ENCODE measurements around the gene TLNRD1.
"Not testable (repeated sequence)": the region's sequence is repeated elsewhere in the genome, so short reads cannot be mapped to it uniquely, and the experiment has no call there.

TLNRD1 gene

GRCh38 chr15:81000624-81001151, at the start of gene TLNRD1:
TLNRD1 (plus strand) TSS chr15:81000923; CDS start chr15:81002272, 1,349 bp downstream.
- DNase-seq (ENCODE audit: low read depth in 2 of 2), result peak; percentile 82 to 83

DNA sequence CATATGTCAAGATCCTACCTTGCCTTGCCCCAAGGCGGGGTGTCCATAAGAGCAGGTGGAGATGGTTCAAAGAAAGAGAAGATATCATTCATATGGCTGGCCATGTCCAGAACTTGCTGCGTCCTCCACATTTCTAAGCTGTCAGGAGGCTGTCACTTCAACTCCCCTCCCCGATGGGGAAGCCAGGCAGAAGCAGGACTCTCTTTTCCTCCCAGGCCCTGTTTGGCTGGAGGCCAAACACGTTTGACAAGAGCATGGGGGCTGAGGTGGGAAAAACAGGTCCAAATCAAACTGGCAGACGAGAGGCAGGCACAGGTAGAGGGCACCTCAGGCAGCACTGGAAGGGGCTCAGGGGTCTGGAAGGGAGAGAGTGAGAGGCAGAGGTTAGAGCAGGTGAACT, 48.8 kb upstream of the TLNRD1 start:
- DNase-seq (ENCODE audit: low read depth in 2 of 2), result no peak

GRCh38 chr15:80953001-80953952, 47.4 kb upstream of the TLNRD1 start:
- no peak for DNase-seq (ENCODE audit: low read depth in 2 of 2)

DNA sequence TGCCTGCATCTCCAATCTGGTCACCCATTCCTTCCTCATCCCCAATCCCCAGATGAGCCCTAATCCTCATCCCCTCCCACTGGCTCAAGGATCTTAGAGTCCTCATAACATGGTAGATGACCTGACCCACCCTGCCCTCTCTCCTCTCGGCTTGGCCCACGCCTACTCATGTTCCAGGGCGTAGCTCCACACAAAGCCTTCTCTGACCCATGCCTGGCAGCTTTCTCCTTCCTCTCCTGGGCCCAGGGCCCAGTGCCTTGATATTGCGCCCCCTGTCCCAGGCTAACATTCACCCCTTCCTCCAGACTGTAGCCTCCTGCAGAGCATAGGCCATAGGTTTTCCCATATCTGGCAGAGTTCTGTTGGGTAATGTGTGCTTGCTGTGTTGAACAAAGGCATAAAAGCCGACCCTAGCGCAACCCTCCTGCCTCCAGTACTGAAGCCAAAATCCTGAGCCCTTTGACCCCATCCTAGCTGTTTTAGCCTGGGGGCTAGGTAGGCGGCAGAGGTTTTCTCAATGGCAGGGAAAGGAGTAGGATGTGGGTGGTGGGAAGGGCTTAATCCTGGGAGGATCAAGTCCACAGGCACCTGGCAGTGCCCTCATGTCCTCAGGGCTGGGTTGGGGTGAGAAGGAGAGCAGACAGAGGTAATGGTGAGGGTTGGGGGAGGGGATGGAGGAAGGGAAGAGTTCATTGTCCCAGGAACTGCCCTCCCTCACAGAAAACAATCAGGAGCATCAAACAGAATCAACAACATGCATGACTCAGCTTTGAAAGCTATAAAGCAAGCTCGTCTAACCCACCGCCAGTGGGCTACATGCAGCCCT, 46.6 kb upstream of the TLNRD1 start:
- no peak for DNase-seq (ENCODE audit: low read depth in 2 of 2)

GRCh38 chr15:80955571-80956452, 44.9 kb upstream of the TLNRD1 start:
- DNase-seq (ENCODE audit: low read depth in 2 of 2), result peak; percentile 62 to 65

DNA sequence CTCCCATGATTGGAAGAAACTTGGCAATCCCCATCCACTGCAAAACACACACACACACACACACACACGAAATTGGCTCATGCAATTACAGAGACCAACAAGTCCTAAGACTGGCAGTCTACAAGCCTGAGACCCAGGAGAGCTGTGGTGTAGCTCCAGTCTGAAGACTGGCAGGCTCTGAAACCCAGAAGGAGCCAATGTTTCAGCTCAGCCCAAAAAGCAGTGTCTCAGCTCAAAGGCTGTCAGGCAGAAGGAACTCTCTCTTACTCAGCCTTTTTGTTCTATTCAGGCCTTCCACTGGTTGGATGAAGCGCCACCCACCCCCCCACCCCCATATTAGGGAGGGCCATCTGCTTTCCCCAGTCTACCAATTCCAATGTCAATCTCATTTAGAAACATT, 43.2 kb upstream of the TLNRD1 start:
- DNase-seq (ENCODE audit: low read depth in 2 of 2), result no peak

DNA sequence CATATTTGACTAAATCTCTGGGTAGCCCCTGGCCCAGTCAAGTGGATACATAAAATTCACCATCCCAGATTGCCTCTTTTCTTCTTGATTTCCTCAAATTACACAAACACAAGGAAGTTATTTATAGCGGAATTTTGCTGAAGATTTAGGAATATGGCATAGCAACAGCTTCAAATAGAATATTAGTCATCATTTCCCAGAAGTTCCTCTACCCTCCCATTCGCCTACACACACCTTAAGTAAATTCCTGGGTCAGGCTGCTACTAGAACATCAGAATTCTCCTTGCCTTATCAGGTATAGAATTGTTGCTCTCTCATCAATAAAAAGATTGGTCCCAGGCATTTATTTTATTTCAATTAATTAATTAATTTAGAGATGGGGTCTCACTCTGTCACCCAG, 42.7 kb upstream of the TLNRD1 start:
- no peak for DNase-seq (ENCODE audit: low read depth in 2 of 2)

GRCh38 chr15:80958818-80959495, 41.8 kb upstream of the TLNRD1 start:
- no peak for DNase-seq (ENCODE audit: low read depth in 2 of 2)

DNA sequence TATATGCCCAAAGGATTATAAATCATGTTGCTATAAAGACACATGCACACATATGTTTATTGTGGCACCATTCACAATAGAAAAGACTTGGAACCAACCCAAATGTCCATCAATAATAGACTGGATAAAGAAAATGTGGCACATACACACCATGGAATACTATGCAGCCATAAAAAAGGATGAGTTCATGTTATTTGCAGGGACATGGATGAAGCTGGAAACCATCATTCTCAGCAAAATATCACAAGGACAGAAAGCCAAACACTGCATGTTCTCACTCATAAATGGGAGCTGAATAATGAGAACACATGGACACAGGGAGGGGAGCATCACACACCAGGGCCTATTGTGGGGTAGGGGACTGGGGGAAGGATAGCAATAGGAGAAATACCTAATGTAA, 35.3 kb upstream of the TLNRD1 start:
- not testable (repeated sequence) for DNase-seq (ENCODE audit: low read depth in 2 of 2)

GRCh38 chr15:80966431-80967197, 34.1 kb upstream of the TLNRD1 start:
- no peak for DNase-seq (ENCODE audit: low read depth in 2 of 2)

- no peak for DNase-seq (ENCODE audit: low read depth in 2 of 2)
These were observed 33.3 kb upstream of the TLNRD1 start for GRCh38 chr15:80967451-80967850.

- DNase-seq (ENCODE audit: low read depth in 2 of 2), result no peak
These were observed 32.7 kb upstream of the TLNRD1 start for GRCh38 chr15:80967991-80968510.

GRCh38 chr15:80969316-80969715, 31.4 kb upstream of the TLNRD1 start:
- DNase-seq (ENCODE audit: low read depth in 2 of 2), result no peak

DNA sequence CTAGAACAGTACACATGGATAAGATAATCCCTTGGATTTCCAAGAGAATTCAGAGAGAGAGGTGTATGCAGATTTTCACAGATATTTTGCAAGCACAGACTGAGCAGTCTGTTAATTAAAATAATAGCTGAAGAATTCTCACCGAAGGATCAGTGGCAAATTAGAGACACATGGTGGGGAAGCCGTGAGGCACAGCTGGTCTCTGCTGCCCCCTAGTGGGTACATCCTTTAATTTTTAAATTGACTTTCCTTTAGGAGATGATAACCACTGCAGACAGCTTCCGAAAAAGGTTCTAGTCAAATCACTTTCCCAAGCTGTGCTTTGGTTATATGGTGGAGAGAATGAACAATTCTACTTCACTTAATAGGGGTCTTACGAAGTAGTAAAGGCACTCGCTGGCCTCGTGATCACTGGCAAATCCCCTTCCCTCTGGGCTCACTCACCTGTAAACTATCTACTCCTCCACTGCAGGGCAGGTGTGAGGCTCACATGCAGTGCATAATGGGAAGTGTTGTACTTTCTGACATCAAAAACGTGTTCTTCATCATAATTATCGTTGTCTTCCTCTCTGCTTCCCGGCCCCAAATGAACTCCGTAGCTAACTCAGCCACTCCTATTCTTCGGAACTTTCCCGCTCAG, 30.6 kb upstream of the TLNRD1 start:
- no peak for DNase-seq (ENCODE audit: low read depth in 2 of 2)

- DNase-seq (ENCODE audit: low read depth in 2 of 2), result no peak
These were observed 30.1 kb upstream of the TLNRD1 start for GRCh38 chr15:80970658-80971057.

- no peak for DNase-seq (ENCODE audit: low read depth in 2 of 2)
These were observed 29.6 kb upstream of the TLNRD1 start for GRCh38 chr15:80971143-80971542.

- DNase-seq (ENCODE audit: low read depth in 2 of 2), result no peak
These were observed 28.4 kb upstream of the TLNRD1 start for GRCh38 chr15:80972276-80972675.

GRCh38 chr15:80974914-80975313, 25.8 kb upstream of the TLNRD1 start:
- DNase-seq (ENCODE audit: low read depth in 2 of 2), result no peak

- DNase-seq (ENCODE audit: low read depth in 2 of 2), result no peak
These were observed 23.9 kb upstream of the TLNRD1 start for GRCh38 chr15:80976851-80977250.

Measured in stimulated activated CD8-positive, alpha-beta memory T cell treated with anti-CD3 and anti-CD28 coated beads, Interleukin-15, amount 100 ng/mL, for 48 hours (primary cell).